GM12872 (cell line): ENCODE data around the gene GPX5.

ENCODE experiments used
- CTCF ChIP-seq: IDR thresholded peaks from 3 replicates; pipeline ENCODE4 v1.5.1; 2011; ENCODE audit warnings: low read depth, mild to moderate bottlenecking, low read length, moderate library complexity; ENCODE audit not compliant: insufficient read depth

GPX5 gene

GRCh38 chr6:28489366-28490204 lies 36.1 kb upstream of the GPX5 start:
- TF ChIP-seq CTCF, result no peak

- no peak for TF ChIP-seq CTCF
Observed at GRCh38 chr6:28490205-28490890, 35.3 kb upstream of the GPX5 start.

GRCh38 chr6:28491984-28492317 lies 33.7 kb upstream of the GPX5 start:
- TF ChIP-seq CTCF, result no peak

GRCh38 chr6:28496099-28496779 lies 29.4 kb upstream of the GPX5 start:
- TF ChIP-seq CTCF, result no peak; the same call in 2 of the 3 replicates

GRCh38 chr6:28497306-28497705 lies 28.4 kb upstream of the GPX5 start:
- no peak for TF ChIP-seq CTCF

- no peak for TF ChIP-seq CTCF
Observed at GRCh38 chr6:28497893-28498292, 27.8 kb upstream of the GPX5 start.

- TF ChIP-seq CTCF, result no peak
Observed at GRCh38 chr6:28501259-28501658, 24.4 kb upstream of the GPX5 start.
